ENCODE results near the gene HOXC9. TPM values are rescaled to one million over a fixed set of nuclear protein-coding genes. Genes with fewer than 3 reads are reported as not detected.

Gene HOXC9
- total RNA-seq, 4 donors from 2014 or later: 1.7 to 13.2 (median 1.9) TPM; not detected in 1

GRCh38 chr12:54004063-54004840, 4.3 kb downstream of the HOXC9 start:
- H3K27ac ChIP-seq: peak overlapping the region in 3 of 4 donors; percentile 63 to 83 (median 71)
- no peaks in the 10 kb centered on the region for H3K9me3 ChIP-seq
- peaks cover 0 to 40% of the 10 kb centered on the region in 2 donors for H3K27me3 ChIP-seq
- no peak for TF ChIP-seq POLR2A (IDR thresholded peaks at IDR 0.05)
- no peak for TF ChIP-seq CTCF (IDR thresholded peaks at IDR 0.05)
- H3K4me1 ChIP-seq: peaks cover 0 to 31% (median 4%) of the 10 kb centered on the region in 4 donors
- peak overlapping the region in 1 of 4 donors; percentile 49 for H3K4me3 ChIP-seq
- no peak for DNase-seq
- H3K36me3 ChIP-seq: no peaks in the 10 kb centered on the region

GRCh38 chr12:54004841-54005530, 5.0 kb downstream of the HOXC9 start:
- H3K9me3 ChIP-seq: no peaks in the 10 kb centered on the region
- no peaks in the 10 kb centered on the region for H3K36me3 ChIP-seq
- DNase-seq: no peak
- peak overlapping the region in 1 of 4 donors; percentile 49 for H3K4me3 ChIP-seq
- H3K4me1 ChIP-seq: peaks cover 0 to 27% (median 6%) of the 10 kb centered on the region in 4 donors
- no peak for TF ChIP-seq CTCF (IDR thresholded peaks at IDR 0.05)
- H3K27ac ChIP-seq: peak overlapping the region; percentile 37 to 83 (median 67)
- peaks cover 0 to 40% of the 10 kb centered on the region in 2 donors for H3K27me3 ChIP-seq

GRCh38 chr12:54005531-54005852, 5.5 kb downstream of the HOXC9 start:
- H3K27ac ChIP-seq: peak overlapping the region; percentile 37 to 83 (median 67)
- TF ChIP-seq CTCF (IDR thresholded peaks at IDR 0.05): no peak
- TF ChIP-seq POLR2A (IDR thresholded peaks at IDR 0.05): no peak
- DNase-seq: no peak
- peaks cover 0 to 39% of the 10 kb centered on the region in 2 donors for H3K27me3 ChIP-seq
- peak overlapping the region in 1 of 4 donors; percentile 49 for H3K4me3 ChIP-seq
- H3K4me1 ChIP-seq: peaks cover 0 to 22% (median 6%) of the 10 kb centered on the region in 4 donors
- no peaks in the 10 kb centered on the region for H3K36me3 ChIP-seq
- H3K9me3 ChIP-seq: no peaks in the 10 kb centered on the region

- Histone ChIP-seq H3K9me3 (no peaks in the 10 kb centered on the region), H3K4me3 (peak overlapping the region; percentile 13 to 52 (median 46)), H3K36me3 (no peaks in the 10 kb centered on the region), H3K27me3 (peaks cover 0 to 39% of the 10 kb centered on the region in 2 donors), H3K27ac (peak overlapping the region; percentile 1 to 83 (median 67)), H3K4me1 (peaks cover 0 to 20% (median 6%) of the 10 kb centered on the region in 4 donors)
- DNase-seq: peak; percentile 90 to 95 (median 91)
- TF ChIP-seq POLR2A (IDR thresholded peaks at IDR 0.05) (no peak), CTCF (IDR thresholded peaks at IDR 0.05) (peak; percentile 93 to 97 (median 94))
Measured at GRCh38 chr12:54005853-54006558, 6.0 kb downstream of the HOXC9 start.

GRCh38 chr12:54006559-54007220, 6.7 kb downstream of the HOXC9 start:
- H3K27ac ChIP-seq: peak overlapping the region; percentile 1 to 83 (median 67)
- peak overlapping the region; percentile 13 to 52 (median 46) for H3K4me3 ChIP-seq

More at GRCh38 chr12:54006559-54007220, 6.7 kb downstream of the HOXC9 start:
- H3K27me3 ChIP-seq: peaks cover 0 to 40% of the 10 kb centered on the region in 2 donors
- no peaks in the 10 kb centered on the region for H3K9me3 ChIP-seq
- H3K36me3 ChIP-seq: no peaks in the 10 kb centered on the region
- H3K4me1 ChIP-seq: peaks cover 0 to 24% (median 6%) of the 10 kb centered on the region in 4 donors
- TF ChIP-seq POLR2A (IDR thresholded peaks at IDR 0.05) (no peak), CTCF (IDR thresholded peaks at IDR 0.05) (no peak)
- DNase-seq: no peak
